Neural cell (in vitro differentiated cells): Measurements from ENCODE around the gene MALRD1. TPM values are rescaled to one million over a fixed set of nuclear protein-coding genes. Genes with fewer than 3 reads are reported as not detected.

ENCODE experiments used
- H2AFZ ChIP-seq: fragments of 200-600, 300-800 bp; sonication (generic), shearing (Covaris generic); 2 replicates; pipeline ENCODE4 v1.6.0; 2014; ENCODE audit warnings: low read depth, mild to moderate bottlenecking, antibody characterized with exemption, low read length, moderate library complexity
- H3F3A ChIP-seq: fragments of 200-600 bp; shearing (Covaris generic); 2 replicates; pipeline ENCODE4 v1.6.1; 2016; ENCODE audit warnings: mild to moderate bottlenecking, moderate library complexity, mixed read lengths, antibody characterized with exemption, low read length; ENCODE audit not compliant: insufficient read depth, poor library complexity, severe bottlenecking
- H3K27ac ChIP-seq: fragments of 200-600, 300-800 bp; sonication (generic), shearing (Covaris generic); 2 replicates; pipeline ENCODE4 v1.5.1; 2014; ENCODE audit warnings: mild to moderate bottlenecking, low read length, moderate library complexity
- H3K27me3 ChIP-seq: fragments of 300-800, 200-600 bp; sonication (generic), shearing (Covaris generic); 2 replicates; pipeline ENCODE4 v1.6.0; 2014; ENCODE audit warnings: mild to moderate bottlenecking, low read depth, low read length, moderate library complexity; ENCODE audit not compliant: insufficient read depth
- H3K36me3 ChIP-seq: fragments of 300-800, 200-600 bp; sonication (generic), shearing (Covaris generic); 2 replicates; pipeline ENCODE4 v1.5.1; 2014; ENCODE audit warnings: mild to moderate bottlenecking, antibody characterized with exemption, low read length, moderate library complexity; ENCODE audit not compliant: insufficient read depth
- H3K4me2 ChIP-seq: fragments of 300-800, 200-600 bp; sonication (generic), shearing (Covaris generic); 2 replicates; pipeline ENCODE4 v1.6.0; 2014; ENCODE audit warnings: mild to moderate bottlenecking, low read length
- H3K4me3 ChIP-seq: fragments of 300-800, 200-600 bp; sonication (generic), shearing (Covaris generic); 2 replicates; pipeline ENCODE4 v1.5.1; 2014; ENCODE audit warnings: mild to moderate bottlenecking, low read length, moderate library complexity
- H3K79me2 ChIP-seq: fragments of 200-600 bp; shearing (Covaris generic); replicated peaks from 2 replicates; pipeline ENCODE4 v1.6.0; 2014; ENCODE audit warnings: mild to moderate bottlenecking, low read length, moderate library complexity; ENCODE audit not compliant: insufficient read depth
- H3K9ac ChIP-seq: fragments of 300-800, 200-600 bp; sonication (generic), shearing (Covaris generic); 2 replicates; pipeline ENCODE4 v1.6.1; 2016; ENCODE audit warnings: mild to moderate bottlenecking, low read length, mixed read lengths
- H3K9me2 ChIP-seq: fragments of 200-600 bp; shearing (Covaris generic); 2 replicates; pipeline ENCODE4 v1.6.1; 2016; ENCODE audit warnings: mild to moderate bottlenecking, low read length, mixed read lengths; ENCODE audit not compliant: insufficient read depth
- H3K9me3 ChIP-seq: fragments of 200-600, 300-800 bp; sonication (generic), shearing (Covaris generic); 2 replicates; pipeline ENCODE4 v1.6.1; 2016; ENCODE audit warnings: mild to moderate bottlenecking, mixed run types, low read length, moderate library complexity, mixed read lengths
- H4K20me1 ChIP-seq: fragments of 200-600 bp; shearing (Covaris generic); 2 replicates; pipeline ENCODE4 v1.6.1; 2016; ENCODE audit warnings: mild to moderate bottlenecking, mixed run types; ENCODE audit not compliant: insufficient read depth
- EP300 ChIP-seq: fragments of 450-650 bp; conservative IDR thresholded peaks from 2 replicates; pipeline ENCODE4 v1.6.1; 2014; ENCODE audit warnings: antibody characterized with exemption, mild to moderate bottlenecking, moderate library complexity; ENCODE audit not compliant: poor library complexity, severe bottlenecking
- EZH2 ChIP-seq: fragments of 200-600, 300-800 bp; shearing (Covaris generic), sonication (generic); IDR thresholded peaks from 2 replicates; pipeline ENCODE4 v1.6.1; 2014; ENCODE audit warnings: antibody characterized with exemption, low read length, borderline replicate concordance, mild to moderate bottlenecking; ENCODE audit not compliant: insufficient read depth, poor library complexity, severe bottlenecking
- MXI1 ChIP-seq: fragments of 450-650 bp; conservative IDR thresholded peaks from 2 replicates; pipeline ENCODE4 v1.6.1; 2014; ENCODE audit warnings: antibody characterized with exemption, mild to moderate bottlenecking; ENCODE audit not compliant: poor library complexity, severe bottlenecking
- POLR2AphosphoS5 ChIP-seq: IDR thresholded peaks from 2 replicates; pipeline ENCODE4 v1.6.1; 2012
- RAD21 ChIP-seq: fragments of 450-650 bp; conservative IDR thresholded peaks from 2 replicates; pipeline ENCODE4 v1.6.1; 2014; ENCODE audit warnings: antibody characterized with exemption, mild to moderate bottlenecking, moderate library complexity
- REST ChIP-seq: IDR thresholded peaks from 2 replicates; pipeline ENCODE4 v1.6.1; 2012; ENCODE audit warnings: borderline replicate concordance
- SMC3 ChIP-seq: fragments of 450-650 bp; conservative IDR thresholded peaks from 2 replicates; pipeline ENCODE4 v1.6.1; 2014; ENCODE audit warnings: antibody characterized with exemption, mild to moderate bottlenecking, moderate library complexity; ENCODE audit not compliant: poor library complexity
- TAF1 ChIP-seq: IDR thresholded peaks from 2 replicates; pipeline ENCODE4 v1.6.1; 2012; ENCODE audit warnings: low read depth
- polyA plus RNA-seq: library from polyadenylated mRNA; depleted of rRNA; stranded (reverse); fragments of >200 nt; gene quantifications from 2 replicates; pipeline ENCODE4 v1.2.3, GENCODE V29; 2014
- TF ChIP-seq, protein P1 (sequence below): fragments of 450-650 bp; IDR thresholded peaks from 2 replicates; pipeline ENCODE4 v1.5.1; 2014; ENCODE audit warnings: antibody characterized with exemption, mild to moderate bottlenecking, moderate library complexity; ENCODE audit not compliant: poor library complexity, severe bottlenecking

Gene MALRD1
- polyA plus RNA-seq, 1 donor from 2014 or later, result 0.21 TPM

GRCh38 chr10:19663344-19663743 is 614.7 kb downstream of the MALRD1 start:
- H3K9me2 ChIP-seq, result no peaks in the 10 kb centered on the region
- no peaks in the 10 kb centered on the region for H3K36me3 ChIP-seq
- H2AFZ ChIP-seq, result no peak overlapping the region

DNA sequence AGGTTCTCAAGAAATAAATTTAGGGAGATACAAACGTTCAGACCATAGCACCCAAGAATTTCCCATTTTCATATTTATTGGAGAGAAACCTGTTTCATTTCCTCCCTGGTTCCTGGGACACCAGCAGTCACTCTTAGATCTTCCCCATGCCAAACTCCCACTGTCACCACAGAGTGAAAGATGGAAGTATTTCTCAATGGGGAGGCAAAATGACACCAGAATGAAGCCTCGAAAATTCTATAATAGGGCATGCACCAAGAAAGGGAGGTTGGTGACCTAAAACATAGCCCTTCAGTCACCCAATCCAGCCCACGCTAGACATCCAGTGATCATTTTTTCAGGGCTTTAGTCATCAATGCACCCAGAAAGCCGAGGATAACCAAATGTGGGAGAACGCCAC is 619.5 kb downstream of the MALRD1 start:
- no peaks in the 10 kb centered on the region for H3K79me2 ChIP-seq
- no peaks in the 10 kb centered on the region for H3K27me3 ChIP-seq
- no peak overlapping the region for H2AFZ ChIP-seq
- no peaks in the 10 kb centered on the region for H3F3A ChIP-seq
- no peak overlapping the region for H3K27ac ChIP-seq
- H3K9me2 ChIP-seq, result no peaks in the 10 kb centered on the region
- H3K36me3 ChIP-seq, result no peaks in the 10 kb centered on the region
- no peak overlapping the region for H3K4me3 ChIP-seq
- no peak overlapping the region for H3K4me2 ChIP-seq
- H4K20me1 ChIP-seq, result no peaks in the 10 kb centered on the region
- no peaks in the 10 kb centered on the region for H3K9me3 ChIP-seq
- H3K9ac ChIP-seq, result no peak overlapping the region
- no peak for TF ChIP-seq MXI1
- no peak for TF ChIP-seq TAF1
- TF ChIP-seq RAD21, result no peak
- no peak for TF ChIP-seq EZH2
- TF ChIP-seq EP300, result no peak
- no peak for TF ChIP-seq REST
- TF ChIP-seq POLR2AphosphoS5, result no peak
- TF ChIP-seq SMC3, result no peak

More at GRCh38 chr10:19663344-19663743, 614.7 kb downstream of the MALRD1 start:
- H4K20me1 ChIP-seq, result no peaks in the 10 kb centered on the region
- H3K27ac ChIP-seq, result no peak overlapping the region
- H3K27me3 ChIP-seq, result no peaks in the 10 kb centered on the region
- H3K4me3 ChIP-seq, result no peak overlapping the region
- no peaks in the 10 kb centered on the region for H3K9me3 ChIP-seq
- H3K4me2 ChIP-seq, result no peak overlapping the region
- no peaks in the 10 kb centered on the region for H3K79me2 ChIP-seq
- no peak overlapping the region for H3K9ac ChIP-seq
- no peaks in the 10 kb centered on the region for H3F3A ChIP-seq
- TF ChIP-seq MXI1 (no peak), EZH2 (no peak), REST (no peak), TAF1 (no peak), EP300 (no peak), POLR2AphosphoS5 (no peak), SMC3 (no peak), RAD21 (no peak)
- TF ChIP-seq, protein P1, sequence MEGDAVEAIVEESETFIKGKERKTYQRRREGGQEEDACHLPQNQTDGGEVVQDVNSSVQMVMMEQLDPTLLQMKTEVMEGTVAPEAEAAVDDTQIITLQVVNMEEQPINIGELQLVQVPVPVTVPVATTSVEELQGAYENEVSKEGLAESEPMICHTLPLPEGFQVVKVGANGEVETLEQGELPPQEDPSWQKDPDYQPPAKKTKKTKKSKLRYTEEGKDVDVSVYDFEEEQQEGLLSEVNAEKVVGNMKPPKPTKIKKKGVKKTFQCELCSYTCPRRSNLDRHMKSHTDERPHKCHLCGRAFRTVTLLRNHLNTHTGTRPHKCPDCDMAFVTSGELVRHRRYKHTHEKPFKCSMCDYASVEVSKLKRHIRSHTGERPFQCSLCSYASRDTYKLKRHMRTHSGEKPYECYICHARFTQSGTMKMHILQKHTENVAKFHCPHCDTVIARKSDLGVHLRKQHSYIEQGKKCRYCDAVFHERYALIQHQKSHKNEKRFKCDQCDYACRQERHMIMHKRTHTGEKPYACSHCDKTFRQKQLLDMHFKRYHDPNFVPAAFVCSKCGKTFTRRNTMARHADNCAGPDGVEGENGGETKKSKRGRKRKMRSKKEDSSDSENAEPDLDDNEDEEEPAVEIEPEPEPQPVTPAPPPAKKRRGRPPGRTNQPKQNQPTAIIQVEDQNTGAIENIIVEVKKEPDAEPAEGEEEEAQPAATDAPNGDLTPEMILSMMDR, result no peak
